GM10266 (cell line): ENCODE measurements around the gene APOBEC3A.

ENCODE experiments used
- DNase-seq: peaks from one replicate; pipeline ENCODE4 v3.0.0; 2012; ENCODE audit errors: extremely low spot score
- CTCF ChIP-seq: IDR thresholded peaks from 2 replicates; pipeline ENCODE4 v1.5.1; 2012; ENCODE audit warnings: mild to moderate bottlenecking, low read depth; ENCODE audit not compliant: control insufficient read depth, insufficient read depth; ENCODE audit errors: missing control alignments

Gene APOBEC3A

GRCh38 chr22:38935616-38936015, 21.8 kb upstream of the APOBEC3A start:
- no peak for DNase-seq
- no peak for TF ChIP-seq CTCF

GRCh38 chr22:38936562-38936961, 20.8 kb upstream of the APOBEC3A start:
- DNase-seq: no peak
- no peak for TF ChIP-seq CTCF

GRCh38 chr22:38937036-38937435, 20.4 kb upstream of the APOBEC3A start:
- TF ChIP-seq CTCF: no peak
- DNase-seq: no peak

- no peak for TF ChIP-seq CTCF
Observed at GRCh38 chr22:38937541-38937940, 19.9 kb upstream of the APOBEC3A start.

GRCh38 chr22:38938221-38938620, 19.2 kb upstream of the APOBEC3A start:
- TF ChIP-seq CTCF: no peak
- no peak for DNase-seq

More at GRCh38 chr22:38937541-38937940, 19.9 kb upstream of the APOBEC3A start:
- DNase-seq: no peak

- no peak for DNase-seq
- no peak for TF ChIP-seq CTCF
Observed at GRCh38 chr22:38938925-38939324, 18.5 kb upstream of the APOBEC3A start.

- TF ChIP-seq CTCF: no peak
- DNase-seq: no peak
Observed at GRCh38 chr22:38940811-38941384, 16.5 kb upstream of the APOBEC3A start.
